GM12801 (cell line): Measurements from ENCODE around the gene TMEM239.

Experiments used
- CTCF ChIP-seq: IDR thresholded peaks from one replicate; pipeline ENCODE4 v1.5.1; 2011; ENCODE audit warnings: control low read depth; ENCODE audit not compliant: insufficient read length; ENCODE audit errors: extremely low read depth

Gene TMEM239

GRCh38 chr20:2780948-2781347, 35.2 kb upstream of the TMEM239 start:
- TF ChIP-seq CTCF = no peak

- TF ChIP-seq CTCF = no peak
These were observed 32.1 kb upstream of the TMEM239 start for GRCh38 chr20:2783908-2784566.

- no peak for TF ChIP-seq CTCF
These were observed 22.7 kb upstream of the TMEM239 start for GRCh38 chr20:2793471-2793870.

GRCh38 chr20:2794202-2794748, 21.9 kb upstream of the TMEM239 start:
- TF ChIP-seq CTCF = no peak

GRCh38 chr20:2794866-2795447, 21.2 kb upstream of the TMEM239 start:
- TF ChIP-seq CTCF = no peak

- no peak for TF ChIP-seq CTCF
These were observed 20.7 kb upstream of the TMEM239 start for GRCh38 chr20:2795451-2795850.

- no peak for TF ChIP-seq CTCF
These were observed 20.0 kb upstream of the TMEM239 start for GRCh38 chr20:2796011-2796660.
